K562 (cell line): ENCODE measurements around the gene BHLHE40. TPM values are rescaled to one million over a fixed set of nuclear protein-coding genes. Genes with fewer than 3 reads are reported as not detected.

Experiments used
- AFF4 ChIP-seq: sonication (generic); formaldehyde crosslinking; IDR thresholded peaks from 2 replicates; pipeline ENCODE4 v1.8.0; 2023; ENCODE audit warnings: mild to moderate bottlenecking, missing genetic modification reagents
- BRCA1 ChIP-seq, 2 experiments: fragments of 450-650 bp in 1 of 2; sonication (generic) in 1 of 2; formaldehyde crosslinking in 1 of 2; IDR thresholded peaks; 2 replicates each; pipeline versions ENCODE4 v1.5.0 to v1.6.1; 2017 to 2020; ENCODE audit warnings: mild to moderate bottlenecking in 1 of 2, missing genetic modification reagents in 1 of 2
- BRD9 ChIP-seq: fragments of 450-650 bp; IDR thresholded peaks from 2 replicates; pipeline ENCODE4 v1.6.1; 2018; ENCODE audit warnings: low read depth; ENCODE audit not compliant: partially characterized antibody
- GABPB2 ChIP-seq: fragments of 250-450 bp; sonication (Bioruptor Pico); conservative IDR thresholded peaks from 2 replicates; pipeline ENCODE4 v1.5.1; 2021; ENCODE audit warnings: mild to moderate bottlenecking
- MTA1 ChIP-seq: fragments of 450-650 bp; IDR thresholded peaks from 2 replicates; pipeline ENCODE4 v1.6.1; 2017; ENCODE audit warnings: borderline replicate concordance
- NUFIP1 ChIP-seq: fragments of 450-650 bp; IDR thresholded peaks from 2 replicates; pipeline ENCODE4 v1.6.1; 2018; ENCODE audit not compliant: partially characterized antibody
- PYGO2 ChIP-seq: fragments of 450-650 bp; IDR thresholded peaks from 2 replicates; pipeline ENCODE4 v1.6.1; 2016; ENCODE audit warnings: mild to moderate bottlenecking, missing genetic modification characterization, moderate library complexity, missing compliant biosample characterization
- RBFOX2 ChIP-seq: fragments of 200-400 bp; formaldehyde crosslinking; IDR thresholded peaks from 2 replicates; pipeline ENCODE4 v1.6.1; 2017; ENCODE audit warnings: low read depth, mild to moderate bottlenecking, low read length, moderate library complexity
- TEAD1 ChIP-seq, 2 experiments: fragments of 450-650 bp in 1 of 2; sonication (generic) in 1 of 2; formaldehyde crosslinking; IDR thresholded peaks; 2 replicates each; pipeline versions ENCODE4 v1.4.0 to v1.8.0; 2020 to 2022; ENCODE audit warnings: mild to moderate bottlenecking in 2 of 2, missing genetic modification reagents in 1 of 2
- ZC3H11A ChIP-seq: IDR thresholded peaks from 2 replicates; pipeline ENCODE4 v1.6.1; 2012; ENCODE audit warnings: low read depth, low read length, improper control_type of control experiment
- ZFP30 ChIP-seq: fragments of 250-450 bp; sonication (Bioruptor Pico); IDR thresholded peaks from 2 replicates; pipeline ENCODE4 v1.8.0; 2022; ENCODE audit warnings: moderate library complexity, mild to moderate bottlenecking, inconsistent platforms, borderline replicate concordance
- ZNF165 ChIP-seq: fragments of 250-450 bp; sonication (Bioruptor Pico); IDR thresholded peaks from 2 replicates; pipeline ENCODE4 v1.4.0; 2020; ENCODE audit warnings: borderline replicate concordance
- ZNF197 ChIP-seq: fragments of 200-800 bp; sonication (Bioruptor generic); IDR thresholded peaks from 2 replicates; pipeline ENCODE4 v1.6.1; 2016; ENCODE audit warnings: low read depth, missing genetic modification characterization, missing compliant biosample characterization
- ZNF512 ChIP-seq: IDR thresholded peaks from 2 replicates; pipeline ENCODE4 v1.6.1; 2016; ENCODE audit warnings: missing genetic modification characterization, missing compliant biosample characterization
- ZNF609 ChIP-seq: sonication (generic); formaldehyde crosslinking; IDR thresholded peaks from 2 replicates; pipeline ENCODE4 v1.8.1; 2023; ENCODE audit warnings: missing genetic modification reagents, mild to moderate bottlenecking, borderline replicate concordance
- polyA plus RNA-seq, 8 experiments: library from polyadenylated mRNA; depleted of rRNA in 4 of 8; stranded (reverse) in 5 of 8; unstranded in 3 of 8; fragments of >200 nt; fragmentation: Nextera tagmentation in 2 of 8; fragmentation: Illumina TruSeq in 1 of 8; extraction: Ambion mirVana in 2 of 8; extraction: Trizol in 1 of 8; gene quantifications; 2 replicates each; pipeline versions ENCODE4 v1.2.1 to v1.2.3, GENCODE V29; 2011 to 2014; ENCODE audit warnings: inconsistent platforms in 1 of 8, missing spikeins in 1 of 8
- total RNA-seq, 7 experiments: library from RNA; depleted of rRNA in 6 of 7; stranded (reverse); fragments of >200 nt in 6 of 7; fragmentation: Illumina TruSeq in 2 of 7; extraction: Trizol in 2 of 7; gene quantifications; 2 replicates each; pipeline versions ENCODE4 v1.2.1 to v1.2.3, GENCODE V29; 2011 to 2021; ENCODE audit warnings: low replicate concordance in 1 of 7
- TF ChIP-seq, protein P1 (sequence below): fragments of 250-450 bp; sonication (Bioruptor Pico); IDR thresholded peaks from 2 replicates; pipeline ENCODE4 v1.8.0; 2021; ENCODE audit warnings: moderate library complexity, mild to moderate bottlenecking, inconsistent platforms

The BHLHE40 gene
- total and polyA plus RNA-seq, 9 of the 15 experiments (the other 6 are each of a cell fraction or from before 2014, with no cell fraction given): 12.0 to 83.9 (median 31.4) TPM

GRCh38 chr3:4996771-4997291 lies 17.6 kb downstream of the BHLHE40 start (continued):
- TF ChIP-seq GABPB2: no peak
- no peak for TF ChIP-seq ZFP30 (CRISPR knock-in tag)
- peak in 1 of 2 experiments; percentile 84; a peak in 2 of 4 replicates for TF ChIP-seq TEAD1 (CRISPR knock-in tag; IDR thresholded peaks at IDR 0.05)
- no peak for TF ChIP-seq ZNF165 (CRISPR knock-in tag)
- peak; percentile 25; the same call in 1 of the 2 replicates for TF ChIP-seq ZNF197 (CRISPR knock-in tag)
- TF ChIP-seq, protein P1, sequence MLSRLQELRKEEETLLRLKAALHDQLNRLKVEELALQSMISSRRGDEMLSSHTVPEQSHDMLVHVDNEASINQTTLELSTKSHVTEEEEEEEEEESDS (CRISPR knock-in tag): no peak
- no peak for TF ChIP-seq ZNF512
- TF ChIP-seq BRD9: peak; percentile 82
- TF ChIP-seq MTA1: no peak
- peak; percentile 64; the same call in 1 of the 2 replicates for TF ChIP-seq PYGO2 (tag)
- TF ChIP-seq ZC3H11A: no peak
- TF ChIP-seq RBFOX2: peak; percentile 46
- no peak for TF ChIP-seq BRCA1 (IDR thresholded peaks at IDR 0.05)
- no peak for TF ChIP-seq BRCA1 (CRISPR knock-in tag; IDR thresholded peaks at IDR 0.05)
- TF ChIP-seq ZNF609 (CRISPR knock-in tag): no peak
- TF ChIP-seq NUFIP1: no peak
- no peak for TF ChIP-seq AFF4
